SKM-1 treated with dmso at 0.1 percent for 144 hours (cell line): ENCODE measurements around the gene P2RY2.

Source experiments
- DNase-seq: peaks from one replicate; lab custom pipeline; 2025; ENCODE audit not compliant: unreplicated experiment; lab: John Stamatoyannopoulos, UW

Gene P2RY2

DNA sequence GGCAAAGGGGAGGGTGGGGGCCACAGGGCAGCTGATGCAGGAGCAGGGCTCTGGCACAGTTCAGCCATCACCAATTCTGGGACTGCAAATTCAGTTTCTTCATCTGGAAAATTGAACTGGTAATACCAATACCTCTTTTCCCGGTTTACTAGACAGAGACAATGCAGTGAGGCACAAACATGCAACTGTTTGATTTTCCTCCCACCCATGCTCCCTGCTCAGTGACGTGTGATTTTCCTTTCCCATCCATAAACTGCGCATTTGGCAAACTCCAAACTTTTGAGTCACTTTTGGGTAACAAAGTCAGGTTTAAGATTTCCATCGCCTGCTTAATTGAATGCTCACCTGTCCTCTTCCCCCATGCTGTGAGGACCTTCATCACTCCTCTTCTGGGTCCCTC is 23.2 kb downstream of the P2RY2 start:
- no peak for DNase-seq

DNA sequence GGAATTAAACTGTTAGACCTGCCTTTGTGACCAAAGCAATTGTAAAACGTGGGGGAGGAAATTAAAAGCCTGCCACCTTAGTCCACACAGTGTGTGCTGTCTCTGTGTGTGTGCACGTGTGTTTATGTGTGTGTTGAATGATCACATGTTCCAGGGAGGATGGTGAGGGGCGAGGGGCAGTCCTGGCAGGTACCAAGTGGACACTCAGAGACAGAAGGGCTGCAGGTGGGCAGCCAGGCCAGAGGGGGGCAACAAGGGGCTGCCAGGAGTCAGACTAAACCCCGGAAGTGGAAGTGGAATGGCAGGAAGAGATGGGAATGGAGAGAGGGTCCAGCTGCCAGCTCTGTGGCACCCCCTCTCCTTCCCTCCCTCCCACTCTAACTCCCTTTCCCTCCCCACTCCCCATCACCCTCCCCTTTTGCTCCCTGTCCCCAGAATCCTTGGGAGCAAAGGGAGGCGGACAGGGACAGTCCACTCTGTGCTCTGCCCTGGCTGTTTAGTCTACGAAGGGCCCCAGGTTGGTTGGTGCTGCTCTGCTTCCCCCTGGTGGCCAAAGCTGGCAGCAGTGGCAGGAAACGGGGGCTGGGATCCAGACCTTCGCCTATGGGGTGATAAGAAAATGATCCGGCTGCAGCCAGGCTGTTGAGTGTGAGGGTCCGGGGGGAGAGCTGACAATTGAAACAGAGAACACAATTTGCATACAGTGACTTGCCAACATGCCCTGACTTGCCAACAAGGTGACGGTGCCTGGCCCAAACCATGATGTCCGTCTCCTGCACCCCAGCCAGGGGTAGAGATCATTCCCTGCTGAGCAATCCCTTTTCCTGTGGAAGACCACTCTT is 24.4 kb downstream of the P2RY2 start:
- peak; percentile 29 for DNase-seq

DNA sequence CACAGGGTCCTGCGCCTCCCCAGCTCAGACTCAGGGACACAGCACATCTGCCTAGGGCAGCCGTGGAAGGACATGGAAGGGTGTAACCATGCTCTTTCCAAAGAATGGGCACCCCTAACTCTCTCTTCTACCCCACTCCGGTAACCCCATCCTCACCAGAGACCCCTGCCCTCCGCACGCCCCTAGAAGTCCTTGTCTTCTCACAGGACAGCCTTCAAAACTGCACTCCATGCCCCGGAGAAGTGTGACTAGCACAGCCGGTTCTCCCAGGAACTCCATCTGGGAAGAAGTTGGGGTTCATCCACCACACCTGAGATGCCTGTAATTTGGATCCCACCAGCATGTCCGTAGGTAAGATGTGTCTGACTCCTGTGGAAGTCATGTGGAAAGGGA is 25.0 kb downstream of the P2RY2 start:
- no peak for DNase-seq

DNA sequence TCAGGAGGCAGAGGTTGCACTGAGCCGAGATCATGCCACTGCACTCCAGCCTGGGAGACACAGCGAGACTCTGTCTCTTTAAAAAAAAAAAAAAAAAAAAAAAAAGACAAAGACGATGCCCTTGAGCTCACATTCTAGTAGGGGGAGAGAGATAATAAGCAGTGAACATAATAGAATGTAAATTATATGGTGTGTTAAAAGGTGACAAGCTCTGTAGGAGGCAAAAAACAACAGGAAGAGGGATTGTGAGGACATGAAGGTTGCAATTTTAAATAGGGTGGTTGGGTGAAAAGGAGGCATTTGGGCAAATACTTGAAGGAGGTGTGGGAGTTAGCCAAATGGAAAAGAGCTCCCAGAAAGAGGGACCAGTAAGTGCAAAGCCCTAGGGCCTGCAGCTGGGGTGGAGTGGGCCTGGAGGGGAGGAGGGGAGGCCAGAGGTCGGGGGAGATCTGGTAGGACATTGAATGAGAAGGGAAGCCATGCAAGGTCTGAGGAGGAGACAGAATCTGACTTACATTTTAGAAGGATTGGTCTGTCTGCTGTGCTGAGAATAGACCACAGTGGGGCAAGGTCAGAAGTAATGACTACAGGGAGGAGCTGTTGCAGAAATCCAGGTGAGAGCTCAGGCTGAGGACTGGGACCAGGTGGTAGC is 26.6 kb downstream of the P2RY2 start:
- no peak for DNase-seq

DNA sequence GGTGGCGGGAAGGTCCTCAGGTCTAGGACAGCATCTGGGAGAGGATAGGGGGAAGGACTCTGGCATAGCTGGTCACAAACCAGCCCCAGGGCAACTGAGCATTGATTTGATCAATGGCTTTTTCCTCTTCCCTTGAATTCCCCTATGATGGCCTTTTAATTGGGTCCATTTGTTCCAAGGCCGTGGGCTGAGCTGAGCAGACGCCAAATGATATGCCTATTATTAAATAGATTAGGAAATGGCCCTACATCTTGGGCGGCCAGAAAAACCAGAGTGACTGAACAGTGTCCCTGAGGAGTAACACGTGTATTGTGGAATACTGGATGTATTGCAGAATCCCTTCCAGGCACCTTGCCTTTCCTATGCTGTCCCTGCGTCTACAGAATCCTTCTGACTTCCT is 27.4 kb downstream of the P2RY2 start:
- DNase-seq, result no peak

DNA sequence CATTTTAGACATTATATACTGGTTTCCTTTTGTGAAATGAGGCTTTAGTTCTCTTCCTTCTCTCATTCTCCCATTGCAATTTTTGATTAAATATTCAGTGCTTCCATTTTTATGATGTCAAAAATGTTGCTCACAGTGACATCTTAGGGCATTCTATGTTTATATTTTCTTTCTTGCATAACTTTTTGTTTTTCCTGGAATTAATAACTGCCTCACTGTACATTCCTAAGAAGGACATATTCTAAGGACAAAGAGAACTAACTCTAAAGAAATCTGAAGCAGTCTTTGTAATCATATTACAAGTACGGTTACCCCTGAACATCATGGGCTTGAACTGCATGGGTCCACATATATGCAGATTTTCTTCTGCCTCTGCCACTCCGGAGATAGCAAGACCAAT is 28.2 kb downstream of the P2RY2 start:
- no peak for DNase-seq

DNA sequence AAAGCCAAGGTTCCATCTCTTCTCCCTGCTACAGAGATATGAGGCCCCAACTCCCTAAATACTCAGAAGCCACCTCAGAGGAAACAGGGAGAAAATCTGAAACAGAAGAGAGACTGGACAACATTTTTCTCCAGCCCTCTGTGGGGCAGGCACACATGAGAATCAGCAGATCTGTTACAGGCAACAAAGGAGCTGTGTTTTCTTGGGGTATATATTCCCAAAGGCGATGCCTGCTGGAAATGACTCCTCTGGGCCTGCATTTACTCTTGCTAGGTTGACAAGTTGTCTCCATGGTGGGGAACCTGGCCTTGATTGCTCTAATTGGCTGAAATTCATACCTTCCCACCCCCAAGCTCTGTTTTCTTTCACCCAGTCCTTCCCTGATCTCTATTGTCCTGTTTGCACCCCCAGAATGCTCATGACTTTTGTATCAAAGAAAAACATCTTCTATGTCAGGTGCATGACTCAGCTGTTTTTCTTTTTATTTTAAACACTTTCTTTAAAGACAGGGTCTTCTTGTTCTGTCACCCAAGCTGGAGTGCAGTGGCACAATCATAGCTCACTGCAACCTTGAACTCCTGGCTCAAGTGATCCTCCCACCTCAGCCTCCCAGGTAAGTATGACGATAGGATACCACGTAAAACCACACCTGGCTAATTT is 30.6 kb downstream of the P2RY2 start:
- DNase-seq, result no peak

DNA sequence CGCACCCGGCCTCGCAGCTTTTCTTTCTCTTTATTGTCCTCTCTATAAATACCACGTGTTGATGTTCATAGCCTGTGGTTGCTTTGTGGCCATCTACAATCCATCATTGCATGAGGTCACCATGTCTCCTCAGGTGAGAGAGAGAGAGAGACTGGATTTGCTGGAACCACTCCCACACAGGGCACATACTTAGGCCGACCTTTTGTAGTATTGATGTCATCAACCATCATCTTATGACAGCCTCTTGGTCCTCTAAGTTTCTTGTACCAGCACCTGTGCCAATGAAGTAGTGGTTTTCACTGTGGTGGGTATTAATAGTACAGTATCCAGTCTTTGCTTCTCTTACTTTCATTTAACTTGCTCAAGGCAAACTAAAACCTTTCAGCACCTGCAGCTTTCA is 31.2 kb downstream of the P2RY2 start:
- DNase-seq, result no peak

DNA sequence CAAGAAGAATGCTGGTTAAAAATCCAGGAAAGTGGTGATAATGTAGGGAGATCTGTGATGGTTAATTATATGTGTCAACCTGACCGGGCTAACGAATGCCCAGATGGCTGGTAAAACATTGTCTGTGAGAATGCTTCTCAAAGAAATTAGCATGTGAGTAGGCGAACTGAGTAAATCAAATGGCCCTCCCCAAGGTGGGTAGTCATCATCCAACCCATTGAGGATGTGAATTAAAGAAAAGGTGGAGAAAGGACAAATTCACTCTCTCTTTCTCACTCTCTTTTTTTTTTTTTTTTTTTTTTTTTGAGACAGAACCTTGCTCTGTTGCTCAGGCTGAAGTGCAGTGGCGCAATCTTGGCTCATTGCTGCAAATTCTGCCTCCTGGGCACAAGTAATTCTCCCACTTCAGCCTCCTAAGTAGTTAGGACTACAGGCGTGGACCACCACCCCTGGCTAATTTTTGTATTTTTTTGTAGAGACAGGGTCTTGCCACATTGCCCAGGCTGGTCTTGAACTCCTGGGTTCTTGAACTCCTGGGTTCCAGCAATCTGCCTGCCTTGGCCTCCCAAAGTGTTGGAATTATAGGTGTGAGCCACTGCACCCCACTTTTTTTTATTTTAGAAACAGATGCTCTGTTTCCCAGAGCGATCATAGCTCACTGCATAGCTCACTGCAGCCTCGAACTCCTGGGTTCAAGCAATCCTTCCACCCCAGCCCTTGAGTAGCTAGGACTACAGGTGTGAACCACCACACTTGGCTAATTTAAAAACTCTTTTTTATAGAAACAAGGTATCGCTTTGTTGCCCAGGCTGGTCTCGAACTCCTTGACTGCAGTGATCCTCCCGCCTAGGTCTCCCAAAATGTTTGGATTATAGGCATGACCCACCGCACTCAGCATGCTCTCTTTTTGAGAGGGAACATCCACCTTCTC is 32.0 kb downstream of the P2RY2 start:
- no peak for DNase-seq

DNA sequence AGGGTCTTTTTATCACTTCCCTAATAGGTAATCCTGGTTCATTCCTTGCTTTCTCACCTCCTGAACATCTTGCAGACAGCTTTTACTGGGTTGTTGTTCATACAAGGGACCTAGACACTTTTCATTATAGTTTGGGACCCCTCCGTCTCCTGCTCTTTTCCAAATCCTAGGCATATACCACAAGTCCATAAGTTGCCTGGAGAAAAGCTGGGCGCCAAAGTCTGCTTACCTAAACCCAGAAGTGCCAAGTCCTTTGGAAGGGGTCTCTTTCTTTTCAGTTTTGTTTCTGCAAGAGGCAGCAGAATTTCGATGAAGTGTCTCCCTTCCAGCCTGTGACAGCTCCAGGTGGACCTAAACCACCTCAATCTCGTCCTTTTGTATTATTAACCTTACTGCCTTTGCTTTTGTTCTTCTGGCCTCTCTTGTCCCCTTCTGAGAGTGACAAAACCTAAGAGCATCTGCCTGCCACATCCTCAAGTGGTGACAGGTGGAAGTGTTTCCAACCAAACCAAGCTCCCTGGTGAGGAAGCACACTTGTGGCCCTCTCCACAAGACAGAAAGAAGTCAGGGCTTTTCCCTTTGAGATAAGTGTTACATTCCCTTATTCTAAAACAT is 34.6 kb downstream of the P2RY2 start:
- peak; percentile 37 for DNase-seq

DNA sequence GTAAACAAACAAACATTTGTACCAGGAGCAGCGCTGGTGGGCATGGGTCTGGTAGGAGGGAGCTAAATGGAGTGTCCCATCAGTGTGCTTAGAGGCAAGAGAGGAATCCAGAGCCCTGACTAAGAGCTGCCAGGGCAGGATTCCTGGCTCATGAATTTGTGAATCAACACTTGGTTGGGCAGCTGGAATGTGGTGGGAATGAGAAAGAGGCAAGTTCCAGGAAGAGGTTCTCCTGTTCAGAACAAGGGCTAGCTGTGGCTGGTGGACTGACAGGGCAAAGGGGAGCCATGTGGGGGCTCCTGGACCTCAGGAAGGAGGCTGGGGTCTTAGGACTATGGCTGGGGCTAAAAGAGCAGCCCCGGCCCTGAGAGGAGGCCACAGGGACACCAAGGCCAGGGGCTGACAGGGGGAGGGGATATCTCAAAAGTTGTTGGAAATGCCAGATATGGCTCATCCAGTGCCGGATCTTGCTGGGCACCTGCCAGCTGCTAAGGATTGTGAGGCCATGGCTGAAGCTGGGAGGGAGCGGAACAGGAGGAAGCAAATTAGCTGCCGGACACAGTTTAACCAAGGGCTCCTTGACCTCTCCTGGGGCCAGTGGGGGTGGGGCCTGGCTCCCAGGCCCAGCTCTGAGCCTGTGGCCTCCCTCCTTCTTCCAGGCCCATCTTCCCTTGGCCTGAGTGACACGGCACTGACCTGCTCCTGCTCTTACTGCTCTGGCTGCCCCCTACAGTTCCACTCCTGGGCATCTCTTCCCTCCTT is 39.4 kb downstream of the P2RY2 start:
- DNase-seq, result no peak

DNA sequence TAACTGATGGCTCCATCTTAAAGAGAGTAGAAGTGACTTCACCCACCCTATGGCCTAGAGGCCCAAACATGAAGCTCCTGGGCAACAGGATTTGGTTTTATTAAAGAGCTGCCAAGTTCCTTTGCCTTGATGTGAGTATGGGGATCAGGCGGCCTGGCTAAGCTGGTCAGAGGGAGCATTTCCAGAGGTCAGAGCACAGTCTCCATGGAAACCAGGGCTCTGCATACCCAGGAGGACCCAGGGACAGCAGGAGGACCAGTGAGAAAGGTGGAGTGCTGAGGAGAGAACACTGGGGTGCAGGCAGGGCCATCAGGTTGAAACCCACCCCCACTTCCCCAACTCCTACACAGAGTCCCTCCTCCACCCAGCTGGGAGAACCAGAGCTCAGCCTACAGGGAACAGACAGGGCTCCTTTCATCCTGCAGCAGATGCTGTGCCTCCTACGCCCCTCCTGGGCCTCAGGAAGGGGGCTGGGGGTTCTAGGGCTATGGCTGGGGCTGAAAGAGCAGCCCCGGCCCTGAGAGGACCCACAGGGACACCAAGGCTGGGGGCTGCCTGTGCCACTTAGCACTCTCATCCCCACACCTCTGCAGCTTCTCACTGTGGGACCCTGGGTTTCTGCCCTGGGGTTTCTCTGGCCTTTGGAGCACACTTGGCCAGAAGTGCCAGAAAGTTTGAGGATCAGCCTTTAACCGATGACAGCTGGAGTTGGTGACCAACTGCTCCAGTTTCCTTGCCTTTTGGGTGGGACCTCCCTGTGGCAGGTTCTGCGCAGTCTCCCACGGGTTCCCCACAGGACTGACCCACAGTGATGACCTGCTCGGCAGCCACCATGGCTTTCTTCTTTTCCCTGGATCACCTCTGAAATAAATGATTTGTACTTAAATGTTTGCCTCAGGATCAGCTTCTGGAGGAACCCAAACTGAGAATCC is 40.3 kb downstream of the P2RY2 start:
- DNase-seq, result no peak

DNA sequence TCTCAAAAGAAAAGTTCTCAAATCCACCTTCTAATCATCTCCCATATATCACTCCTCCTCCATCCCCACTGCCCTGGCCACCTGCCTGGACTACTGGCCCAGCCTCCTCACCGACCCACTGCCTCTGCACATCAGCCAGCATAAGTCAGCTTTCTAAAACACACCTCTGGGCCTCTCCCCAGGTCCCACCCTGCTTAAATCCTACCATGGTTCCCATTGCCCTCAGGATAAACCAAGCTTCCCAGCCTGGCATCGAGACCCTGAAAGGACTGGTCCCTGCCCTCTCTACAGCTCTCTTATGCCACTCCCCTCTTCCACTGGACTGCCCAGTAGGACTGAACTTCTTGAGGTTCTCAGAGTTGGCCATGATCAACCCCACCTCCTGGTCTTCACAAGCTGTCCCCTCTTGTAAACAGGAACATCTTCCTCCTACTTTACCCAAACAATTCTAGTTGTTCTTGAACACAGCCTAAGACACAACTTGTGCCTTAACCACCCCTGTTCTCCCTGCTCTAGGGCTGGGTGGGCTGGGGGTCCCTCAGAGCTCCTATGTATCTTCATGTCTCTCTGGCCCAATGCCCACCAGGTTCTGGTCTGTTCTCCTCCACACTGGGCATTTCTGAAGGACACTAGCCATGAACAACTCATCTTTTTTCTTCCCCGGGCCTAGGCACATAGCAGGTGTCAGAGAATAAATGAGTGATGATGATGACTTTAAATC is 41.5 kb downstream of the P2RY2 start:
- no peak for DNase-seq

DNA sequence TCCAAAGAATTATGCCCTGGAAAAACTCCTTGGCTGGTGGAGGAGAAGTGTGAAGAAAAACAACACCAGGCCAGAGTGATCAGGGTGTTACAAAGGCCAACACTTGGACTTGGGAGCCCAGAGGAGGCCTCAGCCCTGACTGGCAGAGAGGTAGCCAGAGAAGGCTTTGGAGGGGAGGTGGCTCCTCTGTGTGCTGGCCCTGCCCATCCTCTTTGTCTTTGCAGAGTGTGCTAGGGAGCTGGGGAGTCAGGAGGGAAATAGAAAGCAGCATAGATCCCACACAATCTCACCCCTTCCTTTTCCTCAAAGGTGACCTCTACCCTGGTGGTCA is 42.0 kb downstream of the P2RY2 start:
- DNase-seq, result no peak

DNA sequence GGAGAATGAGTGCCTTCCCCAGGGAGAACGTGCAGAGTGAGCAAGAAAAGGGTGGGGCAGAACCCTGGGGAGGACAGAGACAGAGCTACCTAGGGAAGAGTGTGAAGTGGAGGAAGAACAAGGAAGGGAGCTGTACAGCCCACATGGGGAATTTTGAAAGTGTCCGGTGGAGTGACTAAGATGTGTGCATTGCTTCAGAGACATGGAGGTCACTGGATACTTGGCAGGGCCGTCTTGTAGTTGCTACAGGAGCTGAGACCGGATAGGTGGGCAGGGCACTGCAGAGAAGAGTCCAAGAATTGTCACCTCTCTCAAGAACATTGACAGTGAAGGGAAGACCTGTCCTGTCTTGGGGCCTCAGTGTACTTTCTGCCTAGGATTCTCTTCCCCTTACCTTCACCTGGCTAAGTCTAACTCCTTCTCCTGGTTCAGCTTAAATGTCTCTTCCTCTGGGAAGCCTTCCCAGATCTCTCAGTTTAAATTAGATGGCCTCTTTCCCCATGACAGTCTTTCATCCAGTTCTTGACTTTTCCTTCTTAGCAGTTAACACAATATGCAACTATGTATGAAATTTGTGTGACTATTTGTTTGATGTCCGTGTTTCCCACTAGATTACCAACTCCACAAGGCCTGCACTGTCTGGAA is 44.9 kb downstream of the P2RY2 start:
- no peak for DNase-seq

DNA sequence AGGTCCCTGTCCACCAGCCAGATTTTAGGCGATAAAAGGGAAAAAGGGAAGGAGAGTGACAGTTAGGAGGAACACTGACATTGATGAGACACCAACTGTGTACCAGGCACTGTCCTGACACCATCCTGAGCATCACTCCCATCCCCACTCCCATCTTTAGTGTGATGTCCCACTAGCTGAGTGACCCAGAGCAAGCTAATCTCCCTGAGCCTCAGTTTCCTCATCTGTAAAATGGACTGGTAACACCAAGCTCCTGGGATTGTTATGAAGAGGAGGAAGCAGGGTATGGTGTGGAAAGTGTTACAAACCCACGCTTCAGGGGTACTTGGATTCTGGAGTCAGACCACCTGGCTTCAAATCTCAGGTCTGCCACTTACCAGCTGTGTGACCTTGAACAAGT is 45.6 kb downstream of the P2RY2 start:
- DNase-seq, result no peak

DNA sequence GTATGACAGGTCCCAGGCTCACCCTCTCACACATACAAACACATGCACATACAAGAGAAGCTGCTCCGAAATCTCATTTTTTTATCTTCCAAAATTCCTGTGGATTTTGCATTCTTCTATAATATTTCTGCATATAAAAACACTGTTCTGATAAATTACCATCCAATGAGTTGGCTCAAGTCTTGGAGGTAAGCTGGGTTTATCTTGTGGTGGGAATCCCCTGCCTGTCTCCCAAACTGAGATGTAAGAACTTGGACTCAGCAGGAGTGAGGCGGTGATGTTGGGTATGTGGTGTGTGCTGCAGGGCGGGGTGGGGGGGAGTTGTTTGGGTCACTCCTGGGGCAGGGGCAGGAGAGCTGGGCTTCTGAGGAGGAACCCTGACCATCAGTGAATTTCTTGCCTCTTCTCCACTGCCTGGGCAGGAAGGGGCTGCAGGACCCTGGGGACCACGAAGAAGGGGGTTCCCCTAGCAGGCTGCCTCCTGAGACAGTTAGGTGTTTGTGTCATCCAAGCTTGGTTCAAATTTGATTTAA is 47.3 kb downstream of the P2RY2 start:
- DNase-seq, result no peak
